HG03469 (cell line): ENCODE results near the gene PAQR9.

Experiments
- ATAC-seq: cut with Tn5 transposase; IDR thresholded peaks from one replicate; pipeline ENCODE4 v1.9.1; 2021; ENCODE audit warnings: mild to moderate bottlenecking, moderate library complexity, moderate number of reproducible peaks; ENCODE audit not compliant: unreplicated experiment

The PAQR9 gene

GRCh38 chr3:142982038-142982773 lies 18.7 kb upstream of the PAQR9 start:
- ATAC-seq: no peak

- ATAC-seq: no peak
Observed at GRCh38 chr3:142981108-142981507, 17.6 kb upstream of the PAQR9 start.

GRCh38 chr3:142977399-142977728 lies 13.9 kb upstream of the PAQR9 start:
- no peak for ATAC-seq

- no peak for ATAC-seq
Observed at GRCh38 chr3:142976621-142977398, 13.3 kb upstream of the PAQR9 start.

GRCh38 chr3:142975316-142975995 lies 12.0 kb upstream of the PAQR9 start:
- no peak for ATAC-seq

GRCh38 chr3:142973217-142974009 lies 9.9 kb upstream of the PAQR9 start:
- ATAC-seq: no peak

GRCh38 chr3:142972092-142972753 lies 8.7 kb upstream of the PAQR9 start:
- no peak for ATAC-seq

- ATAC-seq: no peak
Observed at GRCh38 chr3:142971431-142971830, 8.0 kb upstream of the PAQR9 start.

GRCh38 chr3:142968319-142969025 lies 5.0 kb upstream of the PAQR9 start:
- ATAC-seq: no peak

- ATAC-seq: no peak
Observed at GRCh38 chr3:142966808-142967207, 3.3 kb upstream of the PAQR9 start.

GRCh38 chr3:142965581-142965980 lies 2.1 kb upstream of the PAQR9 start:
- ATAC-seq: no peak

- ATAC-seq: no peak
Observed at GRCh38 chr3:142963234-142963515, 299 bp downstream of the PAQR9 start.

- no peak for ATAC-seq
Observed at GRCh38 chr3:142962520-142963233, 797 bp downstream of the PAQR9 start.

- ATAC-seq: no peak
Observed at GRCh38 chr3:142962175-142962519, 1.3 kb downstream of the PAQR9 start.

- ATAC-seq: no peak
Observed at GRCh38 chr3:142961539-142961938, 1.9 kb downstream of the PAQR9 start.

- no peak for ATAC-seq
Observed at GRCh38 chr3:142960322-142960850, 3.1 kb downstream of the PAQR9 start.

GRCh38 chr3:142958707-142959106 lies 4.8 kb downstream of the PAQR9 start:
- no peak for ATAC-seq

GRCh38 chr3:142953443-142953842 lies 10.0 kb downstream of the PAQR9 start:
- ATAC-seq: no peak
